DOHH2 (cell line): ENCODE data around the gene TRIOBP.

ENCODE experiments used
- H3F3A ChIP-seq: fragments of 200-600 bp; sonication (generic), shearing (Covaris generic); 2 replicates; pipeline ENCODE4 v1.6.0; 2016; ENCODE audit warnings: antibody characterized with exemption, mild to moderate bottlenecking; ENCODE audit not compliant: control insufficient read depth, insufficient read depth
- H3K27ac ChIP-seq: fragments of 200-600 bp; sonication (generic); 2 replicates; pipeline ENCODE4 v1.5.1; 2014; ENCODE audit warnings: low read depth, mild to moderate bottlenecking, low read length, moderate library complexity
- H3K27me3 ChIP-seq: fragments of 200-600 bp; sonication (generic); 2 replicates; pipeline ENCODE4 v1.6.1; 2014; ENCODE audit warnings: mild to moderate bottlenecking, low read length, mixed read lengths; ENCODE audit not compliant: control insufficient read depth
- H3K36me3 ChIP-seq: fragments of 200-600 bp; sonication (generic); 2 replicates; pipeline ENCODE4 v1.6.1; 2014; ENCODE audit warnings: mild to moderate bottlenecking, low read length, moderate library complexity, mixed read lengths; ENCODE audit not compliant: control insufficient read depth
- H3K4me1 ChIP-seq: fragments of 200-600 bp; sonication (generic); 2 replicates; pipeline ENCODE4 v1.6.1; 2014; ENCODE audit warnings: mild to moderate bottlenecking, low read length, mixed read lengths; ENCODE audit not compliant: control insufficient read depth
- H3K4me2 ChIP-seq: fragments of 200-600 bp; sonication (generic); 2 replicates; pipeline ENCODE4 v1.6.0; 2014; ENCODE audit warnings: mild to moderate bottlenecking, low read length, moderate library complexity
- H3K4me3 ChIP-seq: fragments of 200-600 bp; sonication (generic); 2 replicates; pipeline ENCODE4 v1.5.1; 2014; ENCODE audit warnings: mild to moderate bottlenecking, low read length, mixed read lengths
- H3K79me2 ChIP-seq: fragments of 200-600 bp; sonication (generic); 2 replicates; pipeline ENCODE4 v1.6.1; 2014; ENCODE audit warnings: mild to moderate bottlenecking, low read length, mixed read lengths; ENCODE audit not compliant: control insufficient read depth
- H3K9me2 ChIP-seq: fragments of 200-600 bp; sonication (generic); replicated peaks from 2 replicates; pipeline ENCODE4 v1.6.1; 2014; ENCODE audit warnings: mild to moderate bottlenecking, low read length, mixed read lengths; ENCODE audit not compliant: control insufficient read depth
- H3K9me3 ChIP-seq: fragments of 200-600 bp; sonication (generic); 2 replicates; pipeline ENCODE4 v1.6.1; 2014; ENCODE audit warnings: antibody characterized with exemption, low read length, mixed read lengths; ENCODE audit not compliant: control insufficient read depth, insufficient read depth
- H4K20me1 ChIP-seq: fragments of 200-600 bp; sonication (generic); 2 replicates; pipeline ENCODE4 v1.6.0; 2014; ENCODE audit warnings: low read depth, mild to moderate bottlenecking, antibody characterized with exemption, low read length, moderate library complexity; ENCODE audit not compliant: control insufficient read depth, insufficient read depth
- CTCF ChIP-seq: fragments of 200-600 bp; sonication (generic); IDR thresholded peaks from one replicate; pipeline ENCODE4 v1.5.1; 2014; ENCODE audit warnings: antibody characterized with exemption, mild to moderate bottlenecking, low read depth, low read length; ENCODE audit not compliant: poor library complexity, severe bottlenecking
- EZH2phosphoT487 ChIP-seq: fragments of 200-600 bp; sonication (generic); IDR thresholded peaks from 2 replicates; pipeline ENCODE4 v1.6.1; 2017; ENCODE audit warnings: borderline replicate concordance, mild to moderate bottlenecking, antibody characterized with exemption, low read length, moderate library complexity, mixed read lengths

TRIOBP gene

GRCh38 chr22:37659897-37660708, 36.7 kb upstream of the TRIOBP start:
- H3K4me2 ChIP-seq = peak overlapping the region; percentile 81
- no peaks in the 10 kb centered on the region for H3K27me3 ChIP-seq
- peaks cover 42% of the 10 kb centered on the region for H3K4me1 ChIP-seq
- peaks cover 39% of the 10 kb centered on the region for H4K20me1 ChIP-seq
- peaks cover 14% of the 10 kb centered on the region for H3F3A ChIP-seq
- no peaks in the 10 kb centered on the region for H3K9me2 ChIP-seq
- no peaks in the 10 kb centered on the region for H3K9me3 ChIP-seq
- peak overlapping the region; percentile 90 for H3K4me3 ChIP-seq
- TF ChIP-seq EZH2phosphoT487 (no peak), CTCF (no peak)
- peak overlapping the region; percentile 55 for H3K27ac ChIP-seq
- H3K36me3 ChIP-seq = peaks cover 44% of the 10 kb centered on the region
- peaks cover 69% of the 10 kb centered on the region for H3K79me2 ChIP-seq

- H3K27ac ChIP-seq = 0 out of 2 replicates have a peak overlapping the region, but pooled peaks have one; percentile 55
- H3K4me3 ChIP-seq = peak overlapping the region; percentile 90
- H3K9me3 ChIP-seq = no peaks in the 10 kb centered on the region
- H3K36me3 ChIP-seq = peaks cover 49% of the 10 kb centered on the region
- H3F3A ChIP-seq = peaks cover 14% of the 10 kb centered on the region
- H3K79me2 ChIP-seq = peaks cover 74% of the 10 kb centered on the region
- peaks cover 41% of the 10 kb centered on the region for H3K4me1 ChIP-seq
- H3K4me2 ChIP-seq = peak overlapping the region; percentile 81
- TF ChIP-seq EZH2phosphoT487 (no peak), CTCF (no peak)
- no peaks in the 10 kb centered on the region for H3K9me2 ChIP-seq
- peaks cover 39% of the 10 kb centered on the region for H4K20me1 ChIP-seq
- no peaks in the 10 kb centered on the region for H3K27me3 ChIP-seq
Observed at GRCh38 chr22:37660709-37661045, 36.2 kb upstream of the TRIOBP start.

GRCh38 chr22:37661160-37661924, 35.5 kb upstream of the TRIOBP start:
- no peaks in the 10 kb centered on the region for H3K9me3 ChIP-seq
- peaks cover 39% of the 10 kb centered on the region for H4K20me1 ChIP-seq
- peak overlapping the region; percentile 90 for H3K4me3 ChIP-seq
- peak overlapping the region; percentile 55 for H3K27ac ChIP-seq
- TF ChIP-seq EZH2phosphoT487 (no peak), CTCF (peak; percentile 65)
- peaks cover 9% of the 10 kb centered on the region for H3F3A ChIP-seq
- H3K9me2 ChIP-seq = no peaks in the 10 kb centered on the region
- H3K27me3 ChIP-seq = no peaks in the 10 kb centered on the region
- peaks cover 81% of the 10 kb centered on the region for H3K79me2 ChIP-seq
- peaks cover 56% of the 10 kb centered on the region for H3K36me3 ChIP-seq
- H3K4me2 ChIP-seq = peak overlapping the region; percentile 81
- peaks cover 40% of the 10 kb centered on the region for H3K4me1 ChIP-seq
